ENCODE measurements around the gene RBM6. TPM values are rescaled to one million over a fixed set of nuclear protein-coding genes. Genes with fewer than 3 reads are reported as not detected.

The RBM6 gene
- total and polyA plus RNA-seq, 9 of the 15 experiments (the other 6 are each of a cell fraction or from before 2014, with no cell fraction given) = 19.9 to 82.2 (median 57.8) TPM

DNA sequence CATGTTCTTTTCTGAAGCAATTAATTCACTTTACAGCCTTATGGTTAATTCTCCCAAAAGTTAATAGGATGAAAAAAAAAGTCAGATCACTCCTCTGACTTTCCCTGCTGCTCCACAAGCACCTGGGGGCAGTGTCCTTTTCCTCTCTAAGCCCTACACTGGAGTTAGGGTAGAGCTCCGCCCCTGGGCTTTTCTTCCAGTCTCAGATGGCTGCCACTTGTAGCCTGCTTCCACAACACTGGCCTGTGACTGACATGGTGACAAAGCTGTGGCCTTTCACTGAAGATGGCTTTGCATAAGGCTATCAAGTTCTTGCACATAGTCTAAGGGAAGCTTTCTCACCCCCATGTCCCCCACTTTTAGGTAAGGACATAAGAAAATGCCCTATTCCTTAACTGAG lies 9.0 kb upstream of the RBM6 start (continued):
- TF ChIP-seq GTF3C2 (IDR thresholded peaks at IDR 0.05; ENCODE audit: borderline replicate concordance, extremely low read depth, insufficient read length) = no peak
- TF ChIP-seq MTA3 (IDR thresholded peaks at IDR 0.05; ENCODE audit: borderline replicate concordance) = 0 out of 2 replicates have a peak, but pooled peaks have one; percentile 44
- TF ChIP-seq HNRNPL (IDR thresholded peaks at IDR 0.05; ENCODE audit: low read depth, low read length) = no peak
- 0 out of 4 replicates have a peak, but pooled peaks of 1 of the 2 experiments have one; percentile 13 for TF ChIP-seq RCOR1 (IDR thresholded peaks at IDR 0.05; ENCODE audit: borderline replicate concordance in 1 of 2, low read depth in 2 of 2, low read length in 2 of 2)
- TF ChIP-seq FOSL1 (tag; conservative IDR thresholded peaks at IDR 0.05) = no peak
- TF ChIP-seq XRCC5 (IDR thresholded peaks at IDR 0.05; ENCODE audit: low read depth, low read length) = no peak
- TF ChIP-seq CC2D1A (IDR thresholded peaks at IDR 0.05) = no peak
- TF ChIP-seq, protein P1, sequence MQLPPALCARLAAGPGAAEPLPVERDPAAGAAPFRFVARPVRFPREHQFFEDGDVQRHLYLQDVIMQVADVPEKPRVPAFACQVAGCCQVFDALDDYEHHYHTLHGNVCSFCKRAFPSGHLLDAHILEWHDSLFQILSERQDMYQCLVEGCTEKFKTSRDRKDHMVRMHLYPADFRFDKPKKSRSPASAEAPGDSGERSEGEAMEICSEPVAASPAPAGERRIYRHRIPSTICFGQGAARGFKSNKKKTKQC (CRISPR knock-in tag; IDR thresholded peaks at IDR 0.05) = no peak
- TF ChIP-seq, protein P2, sequence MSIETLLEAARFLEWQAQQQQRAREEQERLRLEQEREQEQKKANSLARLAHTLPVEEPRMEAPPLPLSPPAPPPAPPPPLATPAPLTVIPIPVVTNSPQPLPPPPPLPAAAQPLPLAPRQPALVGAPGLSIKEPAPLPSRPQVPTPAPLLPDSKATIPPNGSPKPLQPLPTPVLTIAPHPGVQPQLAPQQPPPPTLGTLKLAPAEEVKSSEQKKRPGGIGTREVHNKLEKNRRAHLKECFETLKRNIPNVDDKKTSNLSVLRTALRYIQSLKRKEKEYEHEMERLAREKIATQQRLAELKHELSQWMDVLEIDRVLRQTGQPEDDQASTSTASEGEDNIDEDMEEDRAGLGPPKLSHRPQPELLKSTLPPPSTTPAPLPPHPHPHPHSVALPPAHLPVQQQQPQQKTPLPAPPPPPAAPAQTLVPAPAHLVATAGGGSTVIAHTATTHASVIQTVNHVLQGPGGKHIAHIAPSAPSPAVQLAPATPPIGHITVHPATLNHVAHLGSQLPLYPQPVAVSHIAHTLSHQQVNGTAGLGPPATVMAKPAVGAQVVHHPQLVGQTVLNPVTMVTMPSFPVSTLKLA (conservative IDR thresholded peaks at IDR 0.05) = no peak
- TF ChIP-seq, protein P3, sequence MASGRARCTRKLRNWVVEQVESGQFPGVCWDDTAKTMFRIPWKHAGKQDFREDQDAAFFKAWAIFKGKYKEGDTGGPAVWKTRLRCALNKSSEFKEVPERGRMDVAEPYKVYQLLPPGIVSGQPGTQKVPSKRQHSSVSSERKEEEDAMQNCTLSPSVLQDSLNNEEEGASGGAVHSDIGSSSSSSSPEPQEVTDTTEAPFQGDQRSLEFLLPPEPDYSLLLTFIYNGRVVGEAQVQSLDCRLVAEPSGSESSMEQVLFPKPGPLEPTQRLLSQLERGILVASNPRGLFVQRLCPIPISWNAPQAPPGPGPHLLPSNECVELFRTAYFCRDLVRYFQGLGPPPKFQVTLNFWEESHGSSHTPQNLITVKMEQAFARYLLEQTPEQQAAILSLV (tag; IDR thresholded peaks at IDR 0.05) = no peak
- TF ChIP-seq GTF2B (IDR thresholded peaks at IDR 0.05; ENCODE audit: extremely low read depth, insufficient read length) = no peak
- TF ChIP-seq POLR2B (IDR thresholded peaks at IDR 0.05; ENCODE audit: low read depth, partially characterized antibody) = peak; percentile 28
- no peak for TF ChIP-seq ID3 (CRISPR knock-in tag; IDR thresholded peaks at IDR 0.05)
- no peak for TF ChIP-seq ID3 (tag; IDR thresholded peaks at IDR 0.05)
- TF ChIP-seq, protein P4, sequence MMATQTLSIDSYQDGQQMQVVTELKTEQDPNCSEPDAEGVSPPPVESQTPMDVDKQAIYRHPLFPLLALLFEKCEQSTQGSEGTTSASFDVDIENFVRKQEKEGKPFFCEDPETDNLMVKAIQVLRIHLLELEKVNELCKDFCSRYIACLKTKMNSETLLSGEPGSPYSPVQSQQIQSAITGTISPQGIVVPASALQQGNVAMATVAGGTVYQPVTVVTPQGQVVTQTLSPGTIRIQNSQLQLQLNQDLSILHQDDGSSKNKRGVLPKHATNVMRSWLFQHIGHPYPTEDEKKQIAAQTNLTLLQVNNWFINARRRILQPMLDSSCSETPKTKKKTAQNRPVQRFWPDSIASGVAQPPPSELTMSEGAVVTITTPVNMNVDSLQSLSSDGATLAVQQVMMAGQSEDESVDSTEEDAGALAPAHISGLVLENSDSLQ (IDR thresholded peaks at IDR 0.05) = peak; percentile 79
- no peak for TF ChIP-seq CEBPG (CRISPR knock-in tag; IDR thresholded peaks at IDR 0.05)
- no peak for TF ChIP-seq CEBPG (tag; conservative IDR thresholded peaks at IDR 0.05 in 1 of 2, IDR thresholded peaks at IDR 0.05 in 1 of 2)
